ENCODE data around the gene NECTIN3.

Gene NECTIN3

GRCh38 chr3:111071257-111072030, at the start of gene NECTIN3:
NECTIN3 (plus strand) TSS chr3:111071816; CDS start chr3:111072018, 202 bp downstream.
- DNase-seq: no peak

GRCh38 chr3:111027868-111028267, 43.7 kb upstream of the NECTIN3 start:
- no peak for DNase-seq

- DNase-seq: no peak
Measured at GRCh38 chr3:111031538-111031937, 40.1 kb upstream of the NECTIN3 start.

- DNase-seq: no peak
Measured at GRCh38 chr3:111032677-111033076, 38.9 kb upstream of the NECTIN3 start.

GRCh38 chr3:111033470-111034050, 38.1 kb upstream of the NECTIN3 start:
- no peak for DNase-seq

- DNase-seq: no peak
Measured at GRCh38 chr3:111035316-111035715, 36.3 kb upstream of the NECTIN3 start.

- no peak for DNase-seq
Measured at GRCh38 chr3:111035902-111036301, 35.7 kb upstream of the NECTIN3 start.

- DNase-seq: no peak
Measured at GRCh38 chr3:111040959-111041358, 30.7 kb upstream of the NECTIN3 start.

- DNase-seq: no peak
Measured at GRCh38 chr3:111045564-111045963, 26.1 kb upstream of the NECTIN3 start.

- DNase-seq: no peak
Measured at GRCh38 chr3:111047042-111047441, 24.6 kb upstream of the NECTIN3 start.

GRCh38 chr3:111047812-111048435, 23.7 kb upstream of the NECTIN3 start:
- DNase-seq: no peak

- DNase-seq: no peak
Measured at GRCh38 chr3:111051354-111051753, 20.3 kb upstream of the NECTIN3 start.

GRCh38 chr3:111068574-111068973, 3.0 kb upstream of the NECTIN3 start:
- DNase-seq: no peak

- no peak for DNase-seq
Measured at GRCh38 chr3:111069974-111070771, 1.4 kb upstream of the NECTIN3 start.

GRCh38 chr3:111070772-111071256, 802 bp upstream of the NECTIN3 start:
- no peak for DNase-seq

- no peak for DNase-seq
Measured at GRCh38 chr3:111072031-111072921, 660 bp downstream of the NECTIN3 start.

GRCh38 chr3:111073218-111073617, 1.6 kb downstream of the NECTIN3 start:
- DNase-seq: no peak

GRCh38 chr3:111076732-111077131, 5.1 kb downstream of the NECTIN3 start:
- DNase-seq: no peak

GRCh38 chr3:111077369-111077768, 5.8 kb downstream of the NECTIN3 start:
- DNase-seq: no peak

GRCh38 chr3:111080413-111080812, 8.8 kb downstream of the NECTIN3 start:
- no peak for DNase-seq

- DNase-seq: no peak
Measured at GRCh38 chr3:111081008-111081545, 9.5 kb downstream of the NECTIN3 start.

- no peak for DNase-seq
Measured at GRCh38 chr3:111084911-111085310, 13.3 kb downstream of the NECTIN3 start.

Measured in KG1 (cell line).